DOHH2 (cell line): Measurements from ENCODE around the gene EHD4.

Experiments
- H3F3A ChIP-seq: fragments of 200-600 bp; sonication (generic), shearing (Covaris generic); 2 replicates; pipeline ENCODE4 v1.6.0; 2016; ENCODE audit warnings: antibody characterized with exemption, mild to moderate bottlenecking; ENCODE audit not compliant: control insufficient read depth, insufficient read depth
- H3K27ac ChIP-seq: fragments of 200-600 bp; sonication (generic); 2 replicates; pipeline ENCODE4 v1.5.1; 2014; ENCODE audit warnings: low read depth, mild to moderate bottlenecking, low read length, moderate library complexity
- H3K27me3 ChIP-seq: fragments of 200-600 bp; sonication (generic); 2 replicates; pipeline ENCODE4 v1.6.1; 2014; ENCODE audit warnings: mild to moderate bottlenecking, low read length, mixed read lengths; ENCODE audit not compliant: control insufficient read depth
- H3K36me3 ChIP-seq: fragments of 200-600 bp; sonication (generic); 2 replicates; pipeline ENCODE4 v1.6.1; 2014; ENCODE audit warnings: mild to moderate bottlenecking, low read length, moderate library complexity, mixed read lengths; ENCODE audit not compliant: control insufficient read depth
- H3K4me1 ChIP-seq: fragments of 200-600 bp; sonication (generic); 2 replicates; pipeline ENCODE4 v1.6.1; 2014; ENCODE audit warnings: mild to moderate bottlenecking, low read length, mixed read lengths; ENCODE audit not compliant: control insufficient read depth
- H3K4me2 ChIP-seq: fragments of 200-600 bp; sonication (generic); 2 replicates; pipeline ENCODE4 v1.6.0; 2014; ENCODE audit warnings: mild to moderate bottlenecking, low read length, moderate library complexity
- H3K4me3 ChIP-seq: fragments of 200-600 bp; sonication (generic); 2 replicates; pipeline ENCODE4 v1.5.1; 2014; ENCODE audit warnings: mild to moderate bottlenecking, low read length, mixed read lengths
- H3K79me2 ChIP-seq: fragments of 200-600 bp; sonication (generic); 2 replicates; pipeline ENCODE4 v1.6.1; 2014; ENCODE audit warnings: mild to moderate bottlenecking, low read length, mixed read lengths; ENCODE audit not compliant: control insufficient read depth
- H3K9me2 ChIP-seq: fragments of 200-600 bp; sonication (generic); replicated peaks from 2 replicates; pipeline ENCODE4 v1.6.1; 2014; ENCODE audit warnings: mild to moderate bottlenecking, low read length, mixed read lengths; ENCODE audit not compliant: control insufficient read depth
- H3K9me3 ChIP-seq: fragments of 200-600 bp; sonication (generic); 2 replicates; pipeline ENCODE4 v1.6.1; 2014; ENCODE audit warnings: antibody characterized with exemption, low read length, mixed read lengths; ENCODE audit not compliant: control insufficient read depth, insufficient read depth
- H4K20me1 ChIP-seq: fragments of 200-600 bp; sonication (generic); 2 replicates; pipeline ENCODE4 v1.6.0; 2014; ENCODE audit warnings: low read depth, mild to moderate bottlenecking, antibody characterized with exemption, low read length, moderate library complexity; ENCODE audit not compliant: control insufficient read depth, insufficient read depth
- CTCF ChIP-seq: fragments of 200-600 bp; sonication (generic); IDR thresholded peaks from one replicate; pipeline ENCODE4 v1.5.1; 2014; ENCODE audit warnings: antibody characterized with exemption, mild to moderate bottlenecking, low read depth, low read length; ENCODE audit not compliant: poor library complexity, severe bottlenecking
- EZH2phosphoT487 ChIP-seq: fragments of 200-600 bp; sonication (generic); IDR thresholded peaks from 2 replicates; pipeline ENCODE4 v1.6.1; 2017; ENCODE audit warnings: borderline replicate concordance, mild to moderate bottlenecking, antibody characterized with exemption, low read length, moderate library complexity, mixed read lengths

Gene EHD4

GRCh38 chr15:41966920-41967465 lies 5.4 kb downstream of the EHD4 start:
- Histone ChIP-seq H3K79me2 (peaks cover 69% of the 10 kb centered on the region), H3K4me3 (no peak overlapping the region), H3K9me2 (no peaks in the 10 kb centered on the region), H3K4me1 (peaks cover 49% of the 10 kb centered on the region), H3K36me3 (no peaks in the 10 kb centered on the region), H3K27me3 (no peaks in the 10 kb centered on the region), H4K20me1 (no peaks in the 10 kb centered on the region), H3K27ac (no peak overlapping the region), H3K4me2 (no peak overlapping the region), H3K9me3 (no peaks in the 10 kb centered on the region), H3F3A (peaks cover 25% of the 10 kb centered on the region)
- no peak for TF ChIP-seq EZH2phosphoT487
- no peak for TF ChIP-seq CTCF

- no peak overlapping the region for H3K4me2 ChIP-seq
- H3K27me3 ChIP-seq: no peaks in the 10 kb centered on the region
- H3K4me1 ChIP-seq: peaks cover 48% of the 10 kb centered on the region
- H4K20me1 ChIP-seq: no peaks in the 10 kb centered on the region
- H3K79me2 ChIP-seq: peaks cover 67% of the 10 kb centered on the region
- H3K4me3 ChIP-seq: no peak overlapping the region
- no peaks in the 10 kb centered on the region for H3K36me3 ChIP-seq
- no peak for TF ChIP-seq CTCF
- no peak for TF ChIP-seq EZH2phosphoT487
- H3K27ac ChIP-seq: no peak overlapping the region
- H3K9me2 ChIP-seq: no peaks in the 10 kb centered on the region
- H3K9me3 ChIP-seq: no peaks in the 10 kb centered on the region
- H3F3A ChIP-seq: peaks cover 25% of the 10 kb centered on the region
These were observed 5.9 kb downstream of the EHD4 start for GRCh38 chr15:41966414-41966812.

- no peaks in the 10 kb centered on the region for H3K9me3 ChIP-seq
- TF ChIP-seq EZH2phosphoT487: no peak
- no peak for TF ChIP-seq CTCF
- no peaks in the 10 kb centered on the region for H3K36me3 ChIP-seq
- H3K79me2 ChIP-seq: peaks cover 66% of the 10 kb centered on the region
- H3K4me2 ChIP-seq: no peak overlapping the region
- no peak overlapping the region for H3K27ac ChIP-seq
- H3K27me3 ChIP-seq: no peaks in the 10 kb centered on the region
- H3F3A ChIP-seq: peaks cover 18% of the 10 kb centered on the region
- no peaks in the 10 kb centered on the region for H3K9me2 ChIP-seq
- no peaks in the 10 kb centered on the region for H4K20me1 ChIP-seq
- no peak overlapping the region for H3K4me3 ChIP-seq
- H3K4me1 ChIP-seq: peaks cover 41% of the 10 kb centered on the region
These were observed 6.6 kb downstream of the EHD4 start for GRCh38 chr15:41965441-41966413.
